ENCODE measurements around the gene RABAC1.

Gene RABAC1, protein sequence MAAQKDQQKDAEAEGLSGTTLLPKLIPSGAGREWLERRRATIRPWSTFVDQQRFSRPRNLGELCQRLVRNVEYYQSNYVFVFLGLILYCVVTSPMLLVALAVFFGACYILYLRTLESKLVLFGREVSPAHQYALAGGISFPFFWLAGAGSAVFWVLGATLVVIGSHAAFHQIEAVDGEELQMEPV

DNA sequence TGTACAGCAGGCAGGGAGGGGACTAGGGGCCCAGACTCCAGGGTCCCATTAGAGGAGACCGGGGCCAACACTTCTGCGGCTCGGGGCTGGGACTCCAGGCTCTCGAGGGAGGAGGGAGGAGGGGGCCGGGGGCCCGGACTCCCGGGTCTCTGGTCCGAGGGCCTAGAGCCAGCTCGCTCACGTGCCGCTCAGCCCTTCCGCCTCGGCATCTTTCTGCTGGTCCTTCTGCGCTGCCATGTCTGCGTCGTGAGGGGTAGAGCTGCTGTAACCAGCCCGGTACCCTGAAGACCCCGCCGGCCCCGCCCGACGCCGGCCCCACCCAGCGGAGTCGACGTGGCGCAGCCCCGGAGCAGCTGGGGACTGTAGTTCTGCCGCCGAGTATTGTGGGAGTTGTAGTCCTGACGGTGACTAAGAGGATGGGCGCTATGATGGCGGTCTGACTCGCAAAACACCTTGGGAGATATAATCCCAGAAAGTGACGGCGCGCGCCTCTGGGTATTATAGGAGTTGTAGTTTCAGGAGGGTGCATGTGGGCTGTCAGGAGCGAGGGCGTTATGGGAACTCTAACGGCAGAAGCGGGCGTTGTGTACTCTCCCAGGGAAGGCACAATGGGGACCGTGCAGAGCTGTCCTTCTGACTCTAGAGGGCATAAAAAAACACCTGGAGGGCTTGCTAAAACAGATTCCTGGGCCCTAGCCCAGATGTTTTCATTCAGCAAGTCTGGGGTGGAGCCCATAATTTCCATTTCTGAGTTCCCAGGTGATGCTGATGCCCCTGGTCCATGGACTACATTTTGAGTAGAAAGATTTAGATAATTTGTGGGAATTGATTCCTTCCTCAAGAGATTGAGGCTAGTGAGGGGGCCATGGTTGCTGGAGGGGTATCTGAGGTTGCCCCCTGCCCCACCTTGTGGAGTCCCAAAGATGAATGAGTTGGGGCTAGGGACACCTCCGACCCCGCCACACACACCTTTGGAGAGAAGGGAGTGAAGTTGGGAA is at the start of gene RABAC1:
Gene RABAC1, minus strand, starts transcription at position 266 of the 998 bp plus-strand sequence. Its CDS starts 29 bp downstream, at position 237.
- CTCF ChIA-PET, result interaction anchor here (1.2 to 4.2 kb wide), 6 partner anchors 76 to 134 kb away, joined by 3 to 19 read pairs (median 4); partner anchors contain the start of gene RPS19
- Mint-ChIP-seq H3K27ac (peak within 1 kb of the TSS; percentile 85), H3K27me3 (no peaks in the 10 kb centered on the region), H3K4me3 (peak within 1 kb of the TSS; percentile 86), H3K4me1 (peaks cover 27% of the 10 kb centered on the region), H3K36me3 (peaks cover 2% of the 10 kb centered on the region), H3K9me3 (no peaks in the 10 kb centered on the region)
- peak; percentile 95 for DNase-seq

DNA sequence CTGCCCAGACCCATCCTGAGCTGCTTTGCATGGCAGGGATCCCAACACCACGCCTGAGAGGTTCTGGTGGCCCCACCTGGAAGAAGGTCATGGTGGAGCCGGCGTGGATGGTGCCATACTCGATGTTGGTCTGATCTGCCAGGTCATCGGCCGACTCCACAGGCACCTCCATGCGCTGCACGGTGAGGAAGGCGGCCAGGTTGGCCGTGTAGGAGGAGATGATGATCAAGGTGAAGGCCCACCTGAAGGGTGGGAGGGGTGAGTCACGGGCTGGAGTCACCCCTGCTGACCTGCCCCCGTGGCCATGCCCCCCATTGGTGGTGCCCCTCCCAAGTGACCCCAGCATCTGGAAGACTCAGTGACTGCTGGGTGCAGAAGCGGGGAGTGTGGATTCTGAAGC is 47.4 kb upstream of the RABAC1 start:
- Mint-ChIP-seq H3K27ac (no peak overlapping the region), H3K36me3 (no peaks in the 10 kb centered on the region), H3K4me1 (peaks cover 5% of the 10 kb centered on the region), H3K9me3 (no peaks in the 10 kb centered on the region), H3K4me3 (no peak overlapping the region), H3K27me3 (peaks cover 28% of the 10 kb centered on the region)
- CTCF ChIA-PET, result no interaction called here
- DNase-seq, result no peak

DNA sequence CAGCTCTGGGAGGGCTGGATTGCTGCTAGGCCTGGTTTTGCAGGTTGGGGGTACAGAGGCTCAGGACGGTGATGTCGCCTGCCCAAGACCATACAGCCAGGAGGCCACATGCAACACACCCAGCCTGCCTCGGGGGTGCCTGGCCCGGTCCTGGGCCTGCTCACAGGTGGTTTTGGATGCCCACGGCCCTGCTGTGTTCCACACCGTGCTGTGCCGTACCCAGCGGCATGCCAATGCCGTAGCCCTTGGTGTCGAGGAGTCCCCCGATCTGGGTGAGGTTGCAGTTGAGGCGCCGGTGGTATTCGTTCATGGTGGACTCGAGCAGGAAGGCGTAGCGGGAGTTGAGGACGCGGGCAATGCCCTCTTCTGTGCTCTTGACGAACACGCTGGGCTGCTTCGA is 46.4 kb upstream of the RABAC1 start:
- CTCF ChIA-PET, result no interaction called here
- no peak overlapping the region for H3K4me3 Mint-ChIP-seq
- no peaks in the 10 kb centered on the region for H3K9me3 Mint-ChIP-seq
- DNase-seq, result no peak
- no peak overlapping the region for H3K27ac Mint-ChIP-seq
- peaks cover 5% of the 10 kb centered on the region for H3K4me1 Mint-ChIP-seq
- no peaks in the 10 kb centered on the region for H3K36me3 Mint-ChIP-seq
- H3K27me3 Mint-ChIP-seq, result peaks cover 38% of the 10 kb centered on the region

DNA sequence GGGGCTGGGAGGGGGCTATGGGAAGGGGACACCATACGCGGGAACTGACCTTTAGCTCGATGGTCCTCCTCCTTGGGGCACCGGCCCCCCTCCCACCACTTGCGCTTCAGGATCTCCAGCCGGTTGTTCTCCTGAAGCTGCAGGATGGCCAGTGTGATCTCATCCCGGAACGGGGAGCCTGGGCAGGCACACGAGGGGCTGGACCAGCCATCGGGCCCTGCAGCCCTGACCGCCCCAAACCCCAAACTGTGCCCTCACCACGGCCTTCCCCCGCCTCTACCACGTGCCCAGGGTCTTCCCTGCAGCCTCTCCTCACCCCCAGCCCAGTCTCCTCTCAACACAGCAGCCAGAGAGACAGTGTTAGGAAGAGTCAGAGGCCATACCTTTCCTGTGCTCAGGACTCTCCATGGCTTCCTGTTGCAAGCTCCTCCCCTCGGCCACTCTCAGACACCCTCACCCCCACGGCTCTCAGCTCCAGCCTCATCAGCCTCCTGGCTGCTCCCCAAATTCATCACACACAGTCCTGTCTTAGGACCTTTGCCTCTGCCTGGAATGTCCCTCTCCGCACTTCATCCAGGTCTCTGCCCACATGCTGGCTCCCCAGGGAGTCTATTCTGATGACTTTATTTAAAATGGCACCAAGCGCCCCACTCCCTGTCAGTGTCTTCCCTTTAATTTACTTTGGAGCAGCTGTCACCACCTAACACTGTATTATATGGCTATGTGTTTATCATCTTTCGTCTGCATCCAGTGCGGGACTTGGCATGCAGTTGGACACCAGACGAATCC is 44.6 kb upstream of the RABAC1 start:
- no peak overlapping the region for H3K27ac Mint-ChIP-seq
- CTCF ChIA-PET, result interaction anchor here (1.2 kb wide), 1 partner anchor 31 kb away, joined by 3 read pairs; no protein-coding TSS in a partner anchor
- peaks cover 54% of the 10 kb centered on the region for H3K27me3 Mint-ChIP-seq

DNA sequence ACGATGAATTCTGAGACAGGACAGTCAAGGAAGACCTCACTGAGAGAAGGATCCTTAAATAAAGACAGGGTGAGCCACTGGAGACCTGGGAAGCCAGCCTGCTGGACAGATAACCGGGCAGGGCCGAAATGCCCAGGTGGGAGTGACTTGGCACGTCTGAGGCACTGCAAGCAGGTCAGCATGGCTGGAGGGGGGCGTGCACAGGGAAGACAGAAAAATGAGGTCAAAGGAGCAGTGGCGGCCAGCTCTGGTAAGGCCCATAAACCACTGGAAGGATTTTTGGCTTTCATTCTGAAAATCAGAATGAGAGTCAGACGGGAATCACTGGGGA is 40.7 kb upstream of the RABAC1 start:
- H3K27me3 Mint-ChIP-seq, result peaks cover 87% of the 10 kb centered on the region

More for the DNA sequence above, 44.6 kb upstream of the RABAC1 start:
- no peaks in the 10 kb centered on the region for H3K36me3 Mint-ChIP-seq
- no peak for DNase-seq
- H3K4me1 Mint-ChIP-seq, result peaks cover 8% of the 10 kb centered on the region
- H3K9me3 Mint-ChIP-seq, result no peaks in the 10 kb centered on the region
- H3K4me3 Mint-ChIP-seq, result no peak overlapping the region

DNA sequence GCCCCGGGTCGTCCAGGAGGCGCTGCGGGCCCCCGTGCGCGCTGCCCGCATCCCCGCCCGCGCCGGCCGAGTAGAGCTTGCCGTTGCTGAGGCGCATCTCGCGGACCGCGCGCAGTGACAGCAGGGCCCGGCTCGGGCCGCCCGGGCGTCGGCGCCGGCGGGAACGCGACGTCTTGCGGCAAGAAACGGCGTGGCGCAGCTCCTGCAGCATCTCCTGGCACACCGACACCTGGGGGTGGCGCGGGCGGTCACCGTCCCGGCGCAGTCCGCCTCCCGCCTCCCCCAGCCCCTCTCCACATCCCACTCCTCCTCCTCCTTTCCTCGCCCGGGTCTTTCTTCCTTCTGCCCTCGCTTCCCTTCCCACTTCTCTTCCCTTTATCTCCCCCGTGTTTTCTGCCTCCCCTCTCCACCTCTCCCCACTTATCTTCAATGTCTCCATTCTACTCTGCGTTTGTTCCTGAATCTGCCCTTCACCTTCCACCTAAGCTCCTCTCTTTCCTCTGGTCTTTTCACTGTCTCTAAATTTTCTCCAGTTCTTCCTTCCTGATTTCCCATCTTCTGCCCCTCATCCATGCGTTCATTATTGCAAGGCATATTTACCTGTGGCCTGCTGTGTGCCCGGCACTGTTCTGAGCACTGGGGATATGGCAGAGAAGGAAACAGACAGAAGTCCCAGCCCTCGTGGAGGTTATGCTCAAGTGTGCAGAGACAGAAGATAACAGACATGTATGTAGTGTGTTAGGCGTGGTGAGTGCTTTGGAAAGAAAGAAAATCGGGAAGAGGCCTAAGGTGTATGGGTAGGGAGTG is 40.2 kb upstream of the RABAC1 start:
- Mint-ChIP-seq H3K4me1 (peaks cover 27% of the 10 kb centered on the region), H3K27me3 (peaks cover 91% of the 10 kb centered on the region), H3K4me3 (no peak overlapping the region), H3K27ac (no peak overlapping the region), H3K9me3 (no peaks in the 10 kb centered on the region), H3K36me3 (no peaks in the 10 kb centered on the region)
- CTCF ChIA-PET, result interaction anchor here (2.9 kb wide), 1 partner anchor 36 kb away, joined by 9 read pairs; no protein-coding TSS in a partner anchor
- DNase-seq, result no peak

More for the DNA sequence above, 40.7 kb upstream of the RABAC1 start:
- H3K27ac Mint-ChIP-seq, result no peak overlapping the region
- H3K4me3 Mint-ChIP-seq, result no peak overlapping the region
- H3K9me3 Mint-ChIP-seq, result no peaks in the 10 kb centered on the region
- CTCF ChIA-PET, result interaction anchor here (0.7 to 2.9 kb wide), 3 partner anchors 35 to 353 kb away, joined by 3 to 9 read pairs (median 4); no protein-coding TSS in a partner anchor
- DNase-seq, result no peak
- H3K4me1 Mint-ChIP-seq, result peaks cover 27% of the 10 kb centered on the region
- H3K36me3 Mint-ChIP-seq, result no peaks in the 10 kb centered on the region

DNA sequence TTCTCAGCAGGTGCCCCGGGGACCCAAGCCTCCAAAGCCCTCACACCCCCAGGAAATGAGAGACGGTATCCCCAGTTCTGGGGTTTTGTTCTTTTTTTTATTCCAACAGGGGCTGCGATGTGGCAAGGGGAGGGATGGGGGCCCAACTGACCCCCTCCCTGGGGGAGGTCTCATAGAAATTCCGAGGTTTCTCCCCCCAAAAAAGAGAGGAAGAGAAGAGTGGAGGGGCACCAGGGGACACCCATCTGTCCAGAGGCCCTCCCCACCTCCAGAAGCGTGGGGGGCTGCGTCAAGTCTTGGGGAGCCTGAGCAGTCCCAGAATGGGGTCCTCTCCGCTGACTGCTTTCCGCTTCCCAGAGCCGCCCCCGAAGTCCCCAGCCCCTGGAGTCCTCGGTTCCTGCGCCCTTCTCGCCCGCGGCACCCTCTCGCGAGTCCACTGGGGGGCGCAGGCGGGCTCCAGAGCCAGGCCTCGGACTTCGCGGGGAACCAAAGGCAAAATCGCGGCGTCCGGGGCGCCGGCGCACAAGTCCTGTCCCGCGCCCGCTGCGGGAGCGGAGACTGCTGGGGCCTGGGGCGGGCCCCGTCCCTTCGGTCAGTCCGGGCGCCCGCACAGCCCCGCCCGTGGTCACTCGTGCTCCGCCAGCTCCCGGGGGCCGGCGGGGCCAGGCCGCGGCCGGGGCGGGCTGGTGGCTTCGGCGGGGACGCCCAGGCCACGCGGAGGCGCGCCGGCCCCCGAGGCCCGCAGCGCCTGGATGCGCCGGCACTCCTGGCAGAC is 39.3 kb upstream of the RABAC1 start:
- DNase-seq, result peak; percentile 60
- Mint-ChIP-seq H3K9me3 (no peaks in the 10 kb centered on the region), H3K36me3 (no peaks in the 10 kb centered on the region), H3K27ac (no peak overlapping the region), H3K4me1 (peaks cover 29% of the 10 kb centered on the region), H3K4me3 (no peak overlapping the region), H3K27me3 (peaks cover 90% of the 10 kb centered on the region)
- CTCF ChIA-PET, result interaction anchor here (2.9 kb wide), 1 partner anchor 36 kb away, joined by 9 read pairs; no protein-coding TSS in a partner anchor

DNA sequence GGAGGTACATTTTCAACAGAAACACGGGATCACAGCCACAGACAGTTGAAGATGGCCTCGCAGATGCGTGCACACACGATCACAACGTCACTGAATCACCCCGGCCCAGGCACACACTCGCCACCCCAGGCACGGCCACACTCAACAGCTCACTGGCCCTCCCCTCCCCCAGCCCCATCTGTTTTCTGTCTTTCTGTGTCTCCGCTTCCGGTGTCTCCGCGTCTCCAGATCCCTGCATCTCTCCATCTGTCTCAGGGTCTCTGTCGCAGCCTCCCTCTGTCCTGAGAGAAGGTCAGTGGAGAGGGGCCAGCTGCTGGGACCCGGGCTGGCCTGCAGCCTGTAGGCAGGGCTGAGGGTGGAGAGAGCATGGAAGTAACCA is 38.7 kb upstream of the RABAC1 start:
- Mint-ChIP-seq H3K27me3 (peaks cover 91% of the 10 kb centered on the region), H3K4me1 (peaks cover 29% of the 10 kb centered on the region), H3K4me3 (no peak overlapping the region), H3K9me3 (no peaks in the 10 kb centered on the region), H3K27ac (no peak overlapping the region), H3K36me3 (no peaks in the 10 kb centered on the region)
- CTCF ChIA-PET, result interaction anchor here (0.6 to 1.3 kb wide), 2 partner anchors 37 to 155 kb away, joined by 3 to 4 read pairs; no protein-coding TSS in a partner anchor
- DNase-seq, result peak; percentile 31

DNA sequence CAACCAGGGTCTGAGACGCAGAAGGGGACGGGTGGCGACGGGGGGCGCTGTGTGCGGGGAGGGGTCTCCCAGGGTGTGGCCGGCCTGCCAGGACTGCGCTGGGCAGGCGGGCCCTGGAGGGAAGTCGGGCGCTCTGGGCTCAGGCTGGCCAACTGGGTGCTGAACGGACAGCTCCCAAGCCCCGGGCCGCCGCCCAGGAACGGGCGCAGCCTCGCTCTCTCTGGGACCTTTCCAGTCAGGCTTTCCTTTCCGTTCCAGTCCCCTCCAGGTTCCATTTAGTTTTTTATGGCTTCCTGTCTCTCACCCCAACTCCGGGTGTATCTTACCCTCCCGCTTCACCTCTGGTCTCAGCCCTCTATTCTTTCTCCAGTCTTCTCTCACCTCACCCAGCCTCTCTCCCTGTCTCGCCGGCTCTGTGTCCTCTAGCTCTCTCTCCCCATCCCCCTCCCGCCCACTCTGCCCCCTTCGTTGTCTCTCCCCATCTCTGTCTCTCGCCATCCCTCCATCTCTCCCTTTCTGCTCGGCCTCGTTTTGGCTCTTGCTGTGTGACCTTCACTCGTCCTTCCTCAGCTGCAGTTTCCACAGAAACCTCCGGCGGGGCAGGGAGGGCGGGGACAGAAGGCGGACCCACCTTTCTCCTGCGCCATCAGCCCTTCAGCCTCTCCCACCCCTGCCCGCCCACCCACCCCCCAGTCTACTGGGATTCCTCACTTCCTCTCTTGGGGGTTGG is 38.2 kb upstream of the RABAC1 start:
- Mint-ChIP-seq H3K4me1 (peaks cover 31% of the 10 kb centered on the region), H3K27me3 (peaks cover 91% of the 10 kb centered on the region), H3K36me3 (no peaks in the 10 kb centered on the region), H3K4me3 (no peak overlapping the region), H3K9me3 (no peaks in the 10 kb centered on the region), H3K27ac (no peak overlapping the region)
- DNase-seq, result peak; percentile 67
- CTCF ChIA-PET, result interaction anchor here (0.6 to 1.3 kb wide), 3 partner anchors 11 to 155 kb away, joined by 3 to 4 read pairs (median 3); no protein-coding TSS in a partner anchor

DNA sequence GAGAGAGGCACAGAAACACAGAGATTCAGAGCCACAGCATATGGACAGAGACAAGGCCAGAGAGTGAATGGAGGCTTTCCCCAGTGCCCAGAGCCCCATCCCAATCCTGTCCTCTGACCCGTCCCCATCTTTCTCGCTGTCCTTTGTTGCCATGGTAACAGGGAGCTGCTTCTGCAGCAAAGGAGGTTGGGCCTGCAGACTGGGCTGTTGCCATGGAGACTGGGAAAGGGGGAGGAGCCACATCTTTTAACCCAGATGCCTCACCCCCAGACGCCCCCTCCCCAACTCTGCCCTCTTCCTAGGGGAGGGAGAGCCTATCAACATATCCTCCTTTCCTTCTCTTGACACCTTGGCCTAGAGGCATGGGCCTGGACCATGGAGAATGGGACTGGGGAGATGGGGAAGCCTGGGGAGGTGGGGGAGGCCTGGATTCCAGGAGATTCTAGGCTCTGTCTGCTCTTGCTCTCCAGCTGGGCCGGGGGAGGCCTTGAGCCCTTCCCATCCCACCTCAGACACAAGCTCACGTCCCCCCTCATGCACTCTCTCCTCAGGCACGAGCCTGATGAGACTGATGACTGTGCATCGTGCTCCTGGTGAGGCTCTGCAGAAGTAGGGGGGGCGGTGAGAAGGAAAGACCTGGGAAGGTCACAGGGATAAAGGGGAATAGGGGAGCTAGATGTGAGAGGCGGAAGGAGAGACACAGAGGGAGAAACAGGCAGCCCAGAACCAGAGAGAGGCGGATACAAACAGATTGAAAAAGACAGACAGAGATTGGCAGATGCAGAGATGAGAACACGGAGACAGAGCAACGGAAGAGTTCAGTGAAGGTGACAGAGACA is 37.1 kb upstream of the RABAC1 start:
- CTCF ChIA-PET, result interaction anchor here (1.3 kb wide), 1 partner anchor 38 kb away, joined by 4 read pairs; no protein-coding TSS in a partner anchor
- Mint-ChIP-seq H3K9me3 (no peaks in the 10 kb centered on the region), H3K4me1 (peaks cover 30% of the 10 kb centered on the region), H3K4me3 (no peak overlapping the region), H3K36me3 (no peaks in the 10 kb centered on the region), H3K27me3 (peaks cover 81% of the 10 kb centered on the region), H3K27ac (no peak overlapping the region)
- no peak for DNase-seq

DNA sequence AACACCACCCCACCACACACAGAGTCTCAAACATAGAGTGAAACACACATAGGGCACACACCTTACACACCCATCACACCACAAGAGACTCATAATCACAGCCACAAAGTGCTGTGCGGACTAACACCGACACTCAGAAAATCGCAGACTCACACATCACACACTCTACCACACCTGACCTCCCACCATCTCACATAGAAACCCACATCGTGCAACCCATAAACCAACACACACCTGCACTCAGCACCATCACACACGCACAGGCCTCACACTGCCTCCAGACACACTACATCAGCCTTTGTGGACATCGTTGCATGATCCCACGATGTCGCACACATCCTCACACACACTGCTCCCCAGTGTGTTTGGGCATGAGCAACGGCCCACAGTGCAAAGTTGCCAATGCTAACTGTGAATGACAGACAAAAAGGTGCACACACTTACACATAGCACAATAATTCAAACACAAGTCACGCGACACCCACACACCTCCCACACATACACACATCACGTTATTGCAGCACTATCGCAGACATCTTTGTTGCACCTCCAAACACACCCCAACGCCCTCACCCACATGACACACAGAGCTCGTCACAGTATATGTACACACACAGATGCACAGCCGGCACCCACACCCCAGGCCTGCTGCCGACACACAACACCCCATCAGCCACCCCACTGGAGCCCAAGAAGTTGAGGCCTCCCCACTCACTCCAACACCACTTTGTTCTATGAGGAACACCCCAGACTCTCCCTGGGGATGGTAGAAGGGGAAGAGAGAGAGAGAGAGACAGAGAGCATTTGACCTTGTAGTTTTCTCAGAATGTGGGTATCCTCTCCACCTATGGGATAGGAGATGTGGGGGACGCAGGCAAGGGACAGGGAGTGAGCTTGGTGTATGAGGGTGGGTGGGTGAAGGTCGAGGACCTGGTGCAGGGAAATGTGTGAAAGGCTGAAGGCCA is 36.2 kb upstream of the RABAC1 start:
- H3K27me3 Mint-ChIP-seq, result peaks cover 72% of the 10 kb centered on the region
- peaks cover 30% of the 10 kb centered on the region for H3K4me1 Mint-ChIP-seq
- no peak for DNase-seq
- H3K27ac Mint-ChIP-seq, result no peak overlapping the region
- CTCF ChIA-PET, result no interaction called here
- H3K4me3 Mint-ChIP-seq, result peak overlapping the region; percentile 13
- H3K9me3 Mint-ChIP-seq, result no peaks in the 10 kb centered on the region
- H3K36me3 Mint-ChIP-seq, result no peaks in the 10 kb centered on the region
